Activated CD8-positive, alpha-beta memory T cell treated with anti-CD3 and anti-CD28 coated beads for 1 hour (primary cell): ENCODE results near the gene TRAF3.
"Not testable (repeated sequence)": the region's sequence is repeated elsewhere in the genome, so short reads cannot be mapped to it uniquely, and the experiment has no call there.

Source experiments
- DNase-seq, 2 donors: peaks; one replicate each; pipeline ENCODE4 v3.0.0-alpha.2; 2020; ENCODE audit warnings: low read depth in 1 of 2; ENCODE audit errors: extremely low read depth in 1 of 2

The TRAF3 gene

GRCh38 chr14:102857444-102857843 is 80.2 kb downstream of the TRAF3 start:
- DNase-seq = no peak

GRCh38 chr14:102859911-102860310 is 82.7 kb downstream of the TRAF3 start:
- DNase-seq = no peak

GRCh38 chr14:102862154-102862773 is 85.0 kb downstream of the TRAF3 start:
- DNase-seq = no peak

GRCh38 chr14:102863381-102863780 is 86.1 kb downstream of the TRAF3 start:
- no peak for DNase-seq

GRCh38 chr14:102865916-102866315 is 88.7 kb downstream of the TRAF3 start:
- not testable (repeated sequence) for DNase-seq

GRCh38 chr14:102866982-102867761 is 89.9 kb downstream of the TRAF3 start:
- no peak for DNase-seq

- no peak for DNase-seq
Observed at GRCh38 chr14:102867826-102868580, 90.8 kb downstream of the TRAF3 start.

GRCh38 chr14:102868956-102869547 is 91.8 kb downstream of the TRAF3 start:
- DNase-seq = no peak

- no peak for DNase-seq
Observed at GRCh38 chr14:102870246-102870645, 93.0 kb downstream of the TRAF3 start.

- DNase-seq = no peak
Observed at GRCh38 chr14:102870994-102871831, 94.0 kb downstream of the TRAF3 start.

GRCh38 chr14:102872020-102872419 is 94.8 kb downstream of the TRAF3 start:
- no peak for DNase-seq

GRCh38 chr14:102873131-102873530 is 95.9 kb downstream of the TRAF3 start:
- no peak for DNase-seq

GRCh38 chr14:102873546-102874061 is 96.4 kb downstream of the TRAF3 start:
- no peak for DNase-seq

- no peak for DNase-seq
Observed at GRCh38 chr14:102875652-102876051, 98.4 kb downstream of the TRAF3 start.

- not testable (repeated sequence) for DNase-seq
Observed at GRCh38 chr14:102877511-102877910, 100.3 kb downstream of the TRAF3 start.

GRCh38 chr14:102878174-102878969 is 101.1 kb downstream of the TRAF3 start:
- no peak for DNase-seq

- no peak for DNase-seq
Observed at GRCh38 chr14:102878970-102879460, 101.8 kb downstream of the TRAF3 start.

- no peak for DNase-seq
Observed at GRCh38 chr14:102882226-102882906, 105.1 kb downstream of the TRAF3 start.

- DNase-seq = no peak
Observed at GRCh38 chr14:102883089-102883541, 105.9 kb downstream of the TRAF3 start.
